Mesendoderm (in vitro differentiated cells): Measurements from ENCODE around the gene NEBL.

Experiments used
- DNase-seq: peaks from one replicate; pipeline ENCODE4 v3.0.0; 2013
- H2AK5ac ChIP-seq: 2 replicates; pipeline ENCODE4 v1.6.1; 2013; ENCODE audit warnings: low read length, inconsistent platforms
- H2BK120ac ChIP-seq: 2 replicates; pipeline ENCODE4 v1.6.1; 2013; ENCODE audit warnings: low read depth, mild to moderate bottlenecking, low read length, moderate library complexity, mixed read lengths
- H2BK15ac ChIP-seq: replicated peaks from 2 replicates; pipeline ENCODE4 v1.6.1; 2013; ENCODE audit warnings: low read depth, mild to moderate bottlenecking, moderate library complexity
- H2BK5ac ChIP-seq: 2 replicates; pipeline ENCODE4 v1.6.1; 2013; ENCODE audit warnings: low read length, inconsistent platforms
- H3K18ac ChIP-seq: 2 replicates; pipeline ENCODE4 v1.6.1; 2013; ENCODE audit warnings: mild to moderate bottlenecking, low read length, mixed read lengths
- H3K23ac ChIP-seq: one replicate; pipeline ENCODE4 v1.6.1; 2013; ENCODE audit warnings: low read length
- H3K27ac ChIP-seq: 2 replicates; pipeline ENCODE4 v1.5.1; 2013; ENCODE audit warnings: low read depth, mild to moderate bottlenecking, inconsistent platforms, low read length, moderate library complexity
- H3K27me3 ChIP-seq: 2 replicates; pipeline ENCODE4 v1.6.1; 2013; ENCODE audit warnings: low read length, control low read depth, mild to moderate bottlenecking, inconsistent platforms; ENCODE audit not compliant: insufficient read depth, poor library complexity
- H3K36me3 ChIP-seq: 2 replicates; pipeline ENCODE4 v1.6.1; 2013; ENCODE audit warnings: low read length, inconsistent platforms; ENCODE audit not compliant: control insufficient read depth, insufficient read depth
- H3K4ac ChIP-seq: one replicate; pipeline ENCODE4 v1.6.1; 2013; ENCODE audit warnings: low read depth, mild to moderate bottlenecking, low read length, moderate library complexity
- H3K4me1 ChIP-seq: 2 replicates; pipeline ENCODE4 v1.6.1; 2013; ENCODE audit warnings: low read depth, low read length, inconsistent platforms; ENCODE audit not compliant: control insufficient read depth
- H3K4me2 ChIP-seq: 2 replicates; pipeline ENCODE4 v1.6.1; 2013; ENCODE audit warnings: low read length
- H3K4me3 ChIP-seq: 2 replicates; pipeline ENCODE4 v1.5.1; 2013; ENCODE audit warnings: mild to moderate bottlenecking, low read length
- H3K56ac ChIP-seq: one replicate; pipeline ENCODE4 v1.6.1; 2013; ENCODE audit warnings: low read length
- H3K79me1 ChIP-seq: 2 replicates; pipeline ENCODE4 v1.6.1; 2013; ENCODE audit warnings: low read length, inconsistent platforms
- H3K79me2 ChIP-seq: 2 replicates; pipeline ENCODE4 v1.6.1; 2013; ENCODE audit warnings: mild to moderate bottlenecking, low read length; ENCODE audit not compliant: control insufficient read depth, insufficient read depth
- H3K9ac ChIP-seq: 2 replicates; pipeline ENCODE4 v1.6.1; 2013; ENCODE audit warnings: low read length, inconsistent platforms
- H4K5ac ChIP-seq: one replicate; pipeline ENCODE4 v1.6.1; 2013; ENCODE audit warnings: low read length
- H4K8ac ChIP-seq: one replicate; pipeline ENCODE4 v1.6.1; 2013; ENCODE audit warnings: low read depth, mild to moderate bottlenecking, control low read depth, low read length, moderate library complexity
- WGBS: extraction: QIAGEN DNeasy Blood & Tissue Kit; methylation state at CpG from one replicate; pipeline ENCODE4 v1.1.7; 2013; ENCODE audit warnings: low lambda C conversion rate, missing lambda C conversion rate; ENCODE audit not compliant: insufficient coverage; ENCODE audit errors: extremely low coverage; 5-methylcytosine and 5-hydroxymethylcytosine counted together

Gene NEBL

DNA sequence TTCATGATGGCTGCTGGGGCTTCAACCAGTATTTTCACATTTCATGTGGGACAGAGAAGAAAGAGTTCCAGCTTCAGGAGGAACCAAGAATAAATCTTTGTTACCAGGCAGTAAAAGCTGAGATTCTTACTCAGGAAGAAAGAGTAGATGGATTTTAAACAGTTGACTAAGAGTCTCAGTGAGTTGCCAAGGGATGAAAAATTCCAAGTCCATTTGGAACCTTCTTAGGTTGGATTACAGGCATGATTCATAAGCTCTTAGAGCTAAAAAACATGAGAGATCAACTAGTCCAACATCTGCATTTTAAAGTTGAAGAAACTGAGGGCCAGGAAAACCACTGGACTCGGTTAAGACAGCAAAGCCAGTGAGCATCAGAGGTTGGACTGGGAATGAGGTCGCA lies 148.6 kb downstream of the NEBL start:
- Histone ChIP-seq H3K4me2 (no peak overlapping the region), H2BK120ac (no peak overlapping the region), H4K8ac (no peak overlapping the region), H3K4me1 (peaks cover 7% of the 10 kb centered on the region), H3K27me3 (no peaks in the 10 kb centered on the region), H2BK15ac (no peak overlapping the region), H3K27ac (no peak overlapping the region), H3K4ac (no peak overlapping the region), H2BK5ac (no peak overlapping the region), H3K79me1 (no peaks in the 10 kb centered on the region), H3K36me3 (no peaks in the 10 kb centered on the region), H3K9ac (no peak overlapping the region), H3K23ac (no peak overlapping the region), H3K4me3 (no peak overlapping the region), H4K5ac (no peak overlapping the region), H3K18ac (no peak overlapping the region), H3K79me2 (no peaks in the 10 kb centered on the region), H3K56ac (no peak overlapping the region), H2AK5ac (no peak overlapping the region)
- no CpG with 5 or more reads among the region's 2 CpGs for WGBS
- no peak for DNase-seq

DNA sequence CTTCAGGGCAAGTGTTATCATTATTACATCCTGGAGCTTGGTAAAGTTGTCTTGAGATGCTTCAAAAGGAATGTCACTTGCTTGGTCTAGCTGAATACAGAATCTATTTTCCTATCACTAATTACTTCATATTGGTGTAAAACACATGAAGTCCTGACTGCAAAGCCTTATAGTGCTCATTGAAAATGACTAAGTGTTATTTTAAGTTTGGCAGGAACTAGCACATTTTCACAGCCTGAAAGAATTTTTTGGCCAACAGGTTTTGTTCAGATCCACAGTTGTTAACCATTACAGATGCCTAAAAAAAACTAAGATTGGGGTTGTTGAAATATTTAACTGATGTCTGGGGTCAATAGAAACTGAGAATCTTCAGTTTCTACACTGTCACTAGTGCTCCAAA lies 149.3 kb downstream of the NEBL start:
- H3K36me3 ChIP-seq, result no peaks in the 10 kb centered on the region
- H3K23ac ChIP-seq, result no peak overlapping the region
- H3K4me2 ChIP-seq, result no peak overlapping the region
- no peaks in the 10 kb centered on the region for H3K79me2 ChIP-seq
- no peak overlapping the region for H2BK5ac ChIP-seq
- H3K79me1 ChIP-seq, result no peaks in the 10 kb centered on the region
- no peak overlapping the region for H4K5ac ChIP-seq
- H2AK5ac ChIP-seq, result no peak overlapping the region
- H4K8ac ChIP-seq, result no peak overlapping the region
- H3K9ac ChIP-seq, result no peak overlapping the region
- no peaks in the 10 kb centered on the region for H3K27me3 ChIP-seq
- peaks cover 7% of the 10 kb centered on the region for H3K4me1 ChIP-seq
- H3K27ac ChIP-seq, result no peak overlapping the region
- H2BK15ac ChIP-seq, result no peak overlapping the region
- no peak for DNase-seq
- no peak overlapping the region for H3K56ac ChIP-seq
- no peak overlapping the region for H3K4me3 ChIP-seq
- H3K18ac ChIP-seq, result no peak overlapping the region
- H3K4ac ChIP-seq, result no peak overlapping the region
- H2BK120ac ChIP-seq, result no peak overlapping the region

- H3K36me3 ChIP-seq, result no peaks in the 10 kb centered on the region
- H2BK15ac ChIP-seq, result no peak overlapping the region
- no peaks in the 10 kb centered on the region for H3K27me3 ChIP-seq
- no peaks in the 10 kb centered on the region for H3K79me1 ChIP-seq
- DNase-seq, result no peak
- H3K79me2 ChIP-seq, result no peaks in the 10 kb centered on the region
- H3K9ac ChIP-seq, result no peak overlapping the region
- no peak overlapping the region for H3K4ac ChIP-seq
- no peak overlapping the region for H4K8ac ChIP-seq
- H4K5ac ChIP-seq, result no peak overlapping the region
- H2BK5ac ChIP-seq, result no peak overlapping the region
- H3K4me1 ChIP-seq, result peaks cover 7% of the 10 kb centered on the region
- H3K27ac ChIP-seq, result no peak overlapping the region
- H3K4me2 ChIP-seq, result no peak overlapping the region
- no peak overlapping the region for H2AK5ac ChIP-seq
- no peak overlapping the region for H3K18ac ChIP-seq
- H3K4me3 ChIP-seq, result no peak overlapping the region
- no peak overlapping the region for H2BK120ac ChIP-seq
- no peak overlapping the region for H3K23ac ChIP-seq
- no peak overlapping the region for H3K56ac ChIP-seq
- WGBS, result no CpG with 5 or more reads among the region's 7 CpGs
These were observed 150.3 kb downstream of the NEBL start for GRCh38 chr10:20746856-20747255.

DNA sequence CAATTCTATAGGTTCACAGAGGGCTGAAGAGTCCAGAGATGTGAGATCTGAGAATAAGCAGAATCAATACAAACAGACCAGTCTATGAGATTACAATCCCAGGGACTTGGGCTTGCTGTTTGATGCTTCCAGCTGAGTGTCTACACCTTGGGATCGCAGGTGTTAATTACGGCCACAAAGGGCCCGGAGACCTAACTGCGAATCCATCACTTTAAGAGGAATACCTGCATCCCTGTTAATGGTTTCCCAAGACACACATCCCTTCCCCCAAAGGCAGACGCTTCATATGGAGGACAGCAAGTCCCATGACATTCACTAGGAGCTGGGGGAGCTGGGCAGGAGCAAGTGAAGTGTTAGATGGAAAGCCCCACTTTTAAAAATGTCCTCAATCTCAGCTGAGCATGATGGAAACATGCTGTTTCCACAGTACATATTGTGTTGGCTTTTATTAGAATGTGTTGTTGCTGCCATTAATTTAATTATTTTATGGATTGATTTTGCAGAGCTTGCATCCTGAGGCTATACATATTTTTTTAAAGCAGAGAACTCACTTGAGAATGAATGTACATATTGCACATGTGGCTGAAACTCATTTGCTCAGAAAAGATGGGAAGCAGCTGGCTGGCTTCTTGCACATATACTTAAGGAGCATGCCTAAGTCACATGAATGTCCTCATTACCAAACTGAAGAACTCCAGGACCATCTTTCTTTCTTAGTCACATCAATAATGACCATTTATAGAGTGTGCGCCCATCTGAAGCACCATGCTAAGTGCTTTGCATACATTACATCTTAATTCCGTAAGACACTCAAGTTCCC lies 151.3 kb downstream of the NEBL start:
- Histone ChIP-seq H4K5ac (no peak overlapping the region), H3K79me1 (no peaks in the 10 kb centered on the region), H3K23ac (no peak overlapping the region), H3K9ac (no peak overlapping the region), H3K18ac (no peak overlapping the region), H2AK5ac (no peak overlapping the region), H2BK5ac (no peak overlapping the region), H3K4me1 (peaks cover 7% of the 10 kb centered on the region), H3K4ac (no peak overlapping the region), H3K36me3 (no peaks in the 10 kb centered on the region), H2BK120ac (no peak overlapping the region), H3K79me2 (no peaks in the 10 kb centered on the region), H3K4me3 (no peak overlapping the region), H4K8ac (no peak overlapping the region), H3K27me3 (no peaks in the 10 kb centered on the region), H3K56ac (no peak overlapping the region), H2BK15ac (no peak overlapping the region), H3K4me2 (no peak overlapping the region), H3K27ac (no peak overlapping the region)
- whole genome bisulfite sequencing, result no CpG with 5 or more reads among the region's 7 CpGs
- peak; percentile 58 for DNase-seq

GRCh38 chr10:20744821-20745220 lies 152.3 kb downstream of the NEBL start:
- H2BK120ac ChIP-seq, result no peak overlapping the region
- H2AK5ac ChIP-seq, result no peak overlapping the region
- H3K36me3 ChIP-seq, result no peaks in the 10 kb centered on the region
- no peak overlapping the region for H3K9ac ChIP-seq
- no peak overlapping the region for H4K8ac ChIP-seq
- no peak overlapping the region for H3K4me2 ChIP-seq
- no peaks in the 10 kb centered on the region for H3K79me1 ChIP-seq
- H2BK15ac ChIP-seq, result no peak overlapping the region
- H3K18ac ChIP-seq, result no peak overlapping the region
- H3K27me3 ChIP-seq, result no peaks in the 10 kb centered on the region
- no peak overlapping the region for H3K27ac ChIP-seq
- H3K4me3 ChIP-seq, result no peak overlapping the region
- H3K56ac ChIP-seq, result no peak overlapping the region
- no peak overlapping the region for H2BK5ac ChIP-seq
- H4K5ac ChIP-seq, result no peak overlapping the region
- no peak for DNase-seq
- no peak overlapping the region for H3K23ac ChIP-seq
- peaks cover 7% of the 10 kb centered on the region for H3K4me1 ChIP-seq
- no CpG with 5 or more reads among the region's 5 CpGs for WGBS
- no peaks in the 10 kb centered on the region for H3K79me2 ChIP-seq
- no peak overlapping the region for H3K4ac ChIP-seq

GRCh38 chr10:20743942-20744341 lies 153.2 kb downstream of the NEBL start:
- Histone ChIP-seq H3K27ac (no peak overlapping the region), H4K5ac (no peak overlapping the region), H4K8ac (no peak overlapping the region), H3K4me2 (no peak overlapping the region), H3K36me3 (no peaks in the 10 kb centered on the region), H3K4me3 (no peak overlapping the region), H3K79me2 (no peaks in the 10 kb centered on the region), H2AK5ac (no peak overlapping the region), H2BK120ac (no peak overlapping the region), H3K4me1 (peaks cover 7% of the 10 kb centered on the region), H3K4ac (no peak overlapping the region), H3K56ac (no peak overlapping the region), H2BK15ac (no peak overlapping the region), H3K27me3 (no peaks in the 10 kb centered on the region), H3K23ac (no peak overlapping the region), H2BK5ac (no peak overlapping the region), H3K79me1 (no peaks in the 10 kb centered on the region), H3K18ac (no peak overlapping the region), H3K9ac (no peak overlapping the region)
- no CpG with 5 or more reads among the region's 5 CpGs for WGBS
- DNase-seq, result peak; percentile 22
